Subcutaneous abdominal adipose tissue (tissue), 5 donors: ENCODE data around the gene PPHLN1.

ENCODE experiments used
- H3K27ac ChIP-seq: one replicate; pipeline ENCODE4 v1.7.0; 2013; ENCODE audit warnings: low read depth, mild to moderate bottlenecking, inconsistent platforms, low read length, moderate library complexity
- H3K27me3 ChIP-seq, 5 donors: one replicate each; pipeline ENCODE4 v1.7.0; 2013; ENCODE audit warnings: low read length in 5 of 5, inconsistent platforms in 1 of 5; ENCODE audit not compliant: control insufficient read depth in 5 of 5, insufficient read depth in 4 of 5
- H3K36me3 ChIP-seq, 5 donors: one replicate each; pipeline ENCODE4 v1.7.0; 2013; ENCODE audit warnings: low read length in 5 of 5; ENCODE audit not compliant: control insufficient read depth in 5 of 5, insufficient read depth in 5 of 5
- H3K4me1 ChIP-seq, 5 donors: one replicate each; pipeline ENCODE4 v1.7.0; 2013; ENCODE audit warnings: low read length in 5 of 5, mild to moderate bottlenecking in 3 of 5, moderate library complexity in 1 of 5; ENCODE audit not compliant: control insufficient read depth in 5 of 5, insufficient read depth in 5 of 5
- H3K4me3 ChIP-seq, 5 donors: one replicate each; pipeline ENCODE4 v1.7.0; 2013; ENCODE audit warnings: low read length in 5 of 5, low read depth in 1 of 5
- H3K9ac ChIP-seq, 5 donors: one replicate each; pipeline ENCODE4 v1.7.0; 2013; ENCODE audit warnings: low read length in 5 of 5, mild to moderate bottlenecking in 4 of 5, moderate library complexity in 3 of 5
- H3K9me3 ChIP-seq, 5 donors: one replicate each; pipeline ENCODE4 v1.7.0; 2013; ENCODE audit warnings: low read length in 5 of 5; ENCODE audit not compliant: control insufficient read depth in 5 of 5
- donor health status: healthy.
- donor health status: healthy.
- donor health status: healthy.
- donor health status: healthy.
- donor health status: healthy.

PPHLN1 gene

DNA sequence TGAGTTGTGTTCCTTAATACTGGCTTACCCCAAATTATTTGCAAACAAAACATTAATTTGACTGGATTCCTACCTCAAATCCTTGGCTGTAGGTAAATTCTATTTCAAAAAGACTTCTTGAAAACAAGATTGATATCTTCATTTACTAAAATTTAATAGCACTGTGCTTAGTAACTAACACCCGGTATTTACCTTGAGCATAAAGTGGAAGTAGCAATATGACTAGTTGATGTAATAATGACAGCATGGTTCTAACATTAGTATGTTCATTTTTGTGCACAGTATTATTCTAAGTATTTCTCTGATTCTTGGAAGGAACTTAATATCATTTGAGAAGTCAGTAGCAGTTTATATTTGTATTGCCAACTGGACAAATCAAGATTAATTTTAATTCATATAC lies 96.8 kb downstream of the PPHLN1 start:
- H3K27ac ChIP-seq: no peak overlapping the region
- H3K9ac ChIP-seq: peak overlapping the region in 2 of 5 donors; percentile 20 to 66
- no peaks in the 10 kb centered on the region for H3K36me3 ChIP-seq
- no peaks in the 10 kb centered on the region for H3K27me3 ChIP-seq
- H3K9me3 ChIP-seq: no peaks in the 10 kb centered on the region
- peak overlapping the region in 1 of 5 donors; percentile 22 for H3K4me3 ChIP-seq
- H3K4me1 ChIP-seq: peaks cover 0 to 16% (median 5%) of the 10 kb centered on the region in 5 donors

- peaks cover 0 to 3% (median 1%) of the 10 kb centered on the region in 5 donors for H3K36me3 ChIP-seq
Measured at GRCh38 chr12:42426746-42427145, 100.8 kb downstream of the PPHLN1 start.

GRCh38 chr12:42428850-42429249 lies 102.9 kb downstream of the PPHLN1 start:
- Histone ChIP-seq H3K4me1 (no peaks in the 10 kb centered on the region), H3K27ac (no peak overlapping the region), H3K36me3 (peaks cover 2 to 11% (median 7%) of the 10 kb centered on the region in 5 donors)

More at GRCh38 chr12:42426746-42427145, 100.8 kb downstream of the PPHLN1 start:
- no peaks in the 10 kb centered on the region for H3K9me3 ChIP-seq
- H3K27me3 ChIP-seq: no peaks in the 10 kb centered on the region
- peaks cover 0 to 12% (median 5%) of the 10 kb centered on the region in 5 donors for H3K4me1 ChIP-seq
- no peak overlapping the region for H3K9ac ChIP-seq
- no peak overlapping the region for H3K27ac ChIP-seq
- no peak overlapping the region for H3K4me3 ChIP-seq

DNA sequence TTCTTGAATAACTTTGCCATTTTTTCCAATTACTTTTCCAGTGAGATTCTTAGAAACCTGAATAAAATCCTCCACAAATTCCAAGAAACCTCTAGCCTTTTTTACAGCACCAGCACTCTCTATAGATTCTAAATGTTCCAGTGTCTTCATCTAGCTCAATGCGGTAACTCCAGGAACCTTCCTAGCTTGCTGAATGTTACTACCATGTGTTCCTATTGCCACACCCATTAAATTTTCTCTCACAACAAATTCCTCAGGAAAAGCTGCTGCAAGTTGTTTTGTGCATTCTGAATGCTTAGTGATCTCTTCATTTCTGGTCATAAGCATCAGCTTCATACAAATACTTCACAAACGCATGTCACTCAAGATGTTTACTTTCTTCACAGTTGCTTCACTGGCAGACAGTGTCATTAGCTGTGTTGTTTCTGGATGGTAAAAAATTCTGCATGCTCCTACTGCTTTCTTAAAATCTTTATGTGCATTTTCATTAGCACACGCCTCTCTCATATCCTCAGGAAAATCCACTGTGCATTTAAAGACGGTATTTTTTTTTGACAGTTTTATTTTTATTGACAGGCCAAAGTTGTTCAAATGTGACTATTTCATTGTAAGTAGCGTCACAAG lies 106.7 kb downstream of the PPHLN1 start:
- H3K27me3 ChIP-seq: no peaks in the 10 kb centered on the region
- H3K4me3 ChIP-seq: no peak overlapping the region
- no peak overlapping the region for H3K27ac ChIP-seq
- H3K9me3 ChIP-seq: no peaks in the 10 kb centered on the region
- no peaks in the 10 kb centered on the region for H3K4me1 ChIP-seq
- no peak overlapping the region for H3K9ac ChIP-seq
- H3K36me3 ChIP-seq: peaks cover 2 to 11% (median 7%) of the 10 kb centered on the region in 5 donors

More at GRCh38 chr12:42428850-42429249, 102.9 kb downstream of the PPHLN1 start:
- H3K9ac ChIP-seq: no peak overlapping the region
- no peaks in the 10 kb centered on the region for H3K9me3 ChIP-seq
- no peaks in the 10 kb centered on the region for H3K27me3 ChIP-seq
- H3K4me3 ChIP-seq: no peak overlapping the region

DNA sequence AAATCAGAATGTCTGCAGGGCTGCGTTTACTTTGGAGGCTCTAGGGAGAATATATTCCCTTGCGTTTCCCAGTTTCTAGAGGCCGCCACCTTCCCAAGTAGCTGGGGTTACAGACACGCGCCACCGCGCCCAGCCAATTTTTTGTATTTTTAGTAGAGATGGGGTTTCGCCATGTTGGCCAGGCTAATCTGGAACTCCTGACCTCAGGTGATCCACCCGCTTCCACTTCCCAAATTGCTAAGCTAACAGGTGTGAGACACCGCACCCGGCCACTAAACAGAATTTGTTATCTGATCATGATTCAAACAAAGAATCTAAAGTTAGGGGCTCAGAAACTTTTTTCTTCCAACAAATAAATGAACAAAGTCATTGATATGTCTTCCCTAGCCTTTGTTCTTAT lies 114.6 kb downstream of the PPHLN1 start:
- Histone ChIP-seq H3K9ac (no peak overlapping the region), H3K27ac (no peak overlapping the region), H3K36me3 (peaks cover 11 to 27% (median 19%) of the 10 kb centered on the region in 5 donors), H3K9me3 (peaks cover 0 to 4% (median 0%) of the 10 kb centered on the region in 5 donors), H3K27me3 (no peaks in the 10 kb centered on the region), H3K4me3 (no peak overlapping the region), H3K4me1 (no peaks in the 10 kb centered on the region)

DNA sequence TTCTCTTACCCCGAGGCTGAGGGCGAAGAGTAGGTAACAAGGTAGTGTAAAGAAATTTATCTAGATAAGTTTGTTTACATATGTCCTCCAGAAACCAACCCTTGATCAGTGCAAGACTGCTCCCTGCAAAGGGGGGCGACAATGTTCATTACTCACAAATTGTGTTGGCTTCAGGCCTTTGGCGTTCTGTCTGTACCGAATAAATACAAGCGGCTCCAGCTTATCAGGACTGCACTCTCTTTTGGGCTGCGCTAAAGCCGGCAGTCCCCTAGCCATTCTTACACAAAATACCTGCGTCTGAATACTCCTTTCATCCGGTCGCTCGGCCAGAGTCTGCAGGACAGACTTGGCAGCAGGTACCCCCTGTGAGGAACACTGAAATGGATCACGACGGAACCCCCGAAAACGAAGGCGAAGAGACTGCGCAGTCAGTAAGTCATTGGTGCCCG lies 116.4 kb downstream of the PPHLN1 start:
- no peaks in the 10 kb centered on the region for H3K4me1 ChIP-seq
- H3K9ac ChIP-seq: no peak overlapping the region
- H3K4me3 ChIP-seq: no peak overlapping the region
- no peaks in the 10 kb centered on the region for H3K27me3 ChIP-seq
- no peak overlapping the region for H3K27ac ChIP-seq
- H3K36me3 ChIP-seq: peaks cover 19 to 40% (median 27%) of the 10 kb centered on the region in 5 donors
- peaks cover 0 to 4% (median 0%) of the 10 kb centered on the region in 5 donors for H3K9me3 ChIP-seq

DNA sequence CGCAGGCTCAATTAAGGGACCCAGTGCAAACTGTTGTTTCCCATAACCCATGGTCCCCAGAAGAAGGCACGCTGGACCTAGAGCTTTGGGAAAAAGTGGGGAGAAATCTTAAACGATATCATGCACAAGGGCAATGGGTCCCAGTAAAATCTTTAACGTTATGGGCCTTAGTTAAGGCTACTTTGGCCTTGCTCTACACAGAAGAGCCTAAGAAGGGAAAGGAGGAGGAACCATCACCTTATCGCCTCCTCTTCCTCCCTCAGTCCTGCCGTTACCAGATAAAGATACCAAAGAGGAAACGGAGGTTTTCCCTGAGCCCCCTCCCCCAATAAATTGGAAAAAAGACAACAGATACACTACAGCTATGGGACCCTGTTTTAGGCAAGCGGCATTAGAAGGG lies 116.9 kb downstream of the PPHLN1 start:
- Histone ChIP-seq H3K36me3 (peaks cover 19 to 40% (median 27%) of the 10 kb centered on the region in 5 donors), H3K9me3 (peaks cover 0 to 4% (median 0%) of the 10 kb centered on the region in 5 donors), H3K4me1 (no peaks in the 10 kb centered on the region), H3K27ac (no peak overlapping the region), H3K27me3 (no peaks in the 10 kb centered on the region), H3K9ac (no peak overlapping the region), H3K4me3 (no peak overlapping the region)

GRCh38 chr12:42444192-42444943 lies 118.4 kb downstream of the PPHLN1 start:
- Histone ChIP-seq H3K4me3 (no peak overlapping the region), H3K36me3 (peaks cover 25 to 51% (median 32%) of the 10 kb centered on the region in 5 donors), H3K27me3 (no peaks in the 10 kb centered on the region), H3K9ac (no peak overlapping the region), H3K27ac (no peak overlapping the region), H3K9me3 (peaks cover 0 to 4% (median 0%) of the 10 kb centered on the region in 5 donors), H3K4me1 (no peaks in the 10 kb centered on the region)

GRCh38 chr12:42445891-42446290 lies 119.9 kb downstream of the PPHLN1 start:
- H3K27ac ChIP-seq: no peak overlapping the region
- no peak overlapping the region for H3K9ac ChIP-seq
- H3K36me3 ChIP-seq: peaks cover 25 to 53% (median 32%) of the 10 kb centered on the region in 5 donors
- peaks cover 0 to 4% (median 0%) of the 10 kb centered on the region in 5 donors for H3K9me3 ChIP-seq
- no peak overlapping the region for H3K4me3 ChIP-seq
- H3K4me1 ChIP-seq: no peaks in the 10 kb centered on the region
- H3K27me3 ChIP-seq: no peaks in the 10 kb centered on the region

GRCh38 chr12:42446761-42447160 lies 120.8 kb downstream of the PPHLN1 start:
- H3K4me3 ChIP-seq: no peak overlapping the region
- no peaks in the 10 kb centered on the region for H3K4me1 ChIP-seq
- no peaks in the 10 kb centered on the region for H3K27me3 ChIP-seq
- peaks cover 0 to 4% (median 0%) of the 10 kb centered on the region in 5 donors for H3K9me3 ChIP-seq
- peaks cover 23 to 51% (median 31%) of the 10 kb centered on the region in 5 donors for H3K36me3 ChIP-seq
- H3K9ac ChIP-seq: no peak overlapping the region
- H3K27ac ChIP-seq: no peak overlapping the region
